ENCODE data around the gene ENTREP1. TPM values are rescaled to one million over a fixed set of nuclear protein-coding genes. Genes with fewer than 3 reads are reported as not detected.
A peak's percentile ranks its signal among the peaks of the same experiment; 100 is the strongest.
"Not testable (repeated sequence)": the region's sequence is repeated elsewhere in the genome, so short reads cannot be mapped to it uniquely, and the experiment has no call there.

ENTREP1 gene
- total and polyA plus RNA-seq, 2 donors (not counting 1 experiment from before 2014, with no cell fraction given) = 0.06 TPM; not detected in 1

DNA sequence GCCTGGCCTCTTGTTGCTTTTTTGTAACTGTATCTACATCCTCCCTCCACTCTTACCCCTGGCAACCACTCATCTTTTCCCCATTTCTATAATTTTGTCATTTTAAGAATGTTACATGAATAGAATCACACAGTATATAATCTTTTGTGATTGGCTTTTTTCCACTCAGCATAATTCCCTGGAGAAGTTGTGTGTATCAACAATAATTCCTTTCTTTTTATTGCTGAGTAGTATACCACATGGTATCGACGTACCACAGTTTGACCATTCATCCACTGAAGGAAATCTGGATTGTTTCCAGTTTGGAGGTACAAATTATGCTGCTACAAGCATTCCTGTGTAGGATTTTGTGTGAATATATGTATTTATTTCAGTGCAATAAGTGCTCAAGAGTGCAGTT, 21.7 kb upstream of the ENTREP1 start:
- H3K4me1 ChIP-seq (ENCODE audit: control insufficient read depth, extremely low read depth, insufficient read depth, low read length) = no peaks in the 10 kb centered on the region
- H3K79me2 ChIP-seq (ENCODE audit: control insufficient read depth, insufficient read depth, low read length) = no peaks in the 10 kb centered on the region
- H4K20me1 ChIP-seq (ENCODE audit: control insufficient read depth, extremely low read depth, insufficient read depth, low read length) = no peaks in the 10 kb centered on the region
- no peak for DNase-seq (ENCODE audit: low read depth in 2 of 2)
- H2AFZ ChIP-seq (ENCODE audit: low read length) = no peak overlapping the region
- TF ChIP-seq EZH2 (IDR thresholded peaks at IDR 0.05; ENCODE audit: low read length, missing control alignments) = no peak
- no peak overlapping the region for H3K9ac ChIP-seq (ENCODE audit: insufficient read depth, low read length)
- no peak overlapping the region for H3K27ac ChIP-seq (ENCODE audit: insufficient read depth, low read length)
- H3K27me3 ChIP-seq (ENCODE audit: control insufficient read depth, insufficient read depth, low read length) = no peaks in the 10 kb centered on the region
- no peak overlapping the region for H3K4me3 ChIP-seq (replicated peaks in 1 of 4; ENCODE audit: control extremely low read depth in 1 of 4, insufficient read depth in 1 of 4, low read depth in 3 of 4, low read length in 4 of 4)
- H3K36me3 ChIP-seq (ENCODE audit: control insufficient read depth, insufficient read depth, low read length) = no peaks in the 10 kb centered on the region
- no peak overlapping the region for H3K4me2 ChIP-seq (ENCODE audit: extremely low read depth, insufficient read depth, low read length)
- no peaks in the 10 kb centered on the region for H3K9me3 ChIP-seq (ENCODE audit: control insufficient read depth, insufficient read depth, low read depth, low read length)

GRCh38 chr9:69306895-69307445, 18.0 kb upstream of the ENTREP1 start:
- not testable (repeated sequence) for H3K27ac ChIP-seq (ENCODE audit: insufficient read depth, low read length); H3K4me3 ChIP-seq (replicated peaks in 1 of 4; ENCODE audit: control extremely low read depth in 1 of 4, insufficient read depth in 1 of 4, low read depth in 3 of 4, low read length in 4 of 4); H3K4me1 ChIP-seq (ENCODE audit: control insufficient read depth, extremely low read depth, insufficient read depth, low read length); H3K27me3 ChIP-seq (ENCODE audit: control insufficient read depth, insufficient read depth, low read length); H2AFZ ChIP-seq (ENCODE audit: low read length); DNase-seq (ENCODE audit: low read depth in 2 of 2); H3K4me2 ChIP-seq (ENCODE audit: extremely low read depth, insufficient read depth, low read length); H3K79me2 ChIP-seq (ENCODE audit: control insufficient read depth, insufficient read depth, low read length); H4K20me1 ChIP-seq (ENCODE audit: control insufficient read depth, extremely low read depth, insufficient read depth, low read length); H3K9ac ChIP-seq (ENCODE audit: insufficient read depth, low read length); H3K9me3 ChIP-seq (ENCODE audit: control insufficient read depth, insufficient read depth, low read depth, low read length); H3K36me3 ChIP-seq (ENCODE audit: control insufficient read depth, insufficient read depth, low read length)

GRCh38 chr9:69307446-69308205, 17.4 kb upstream of the ENTREP1 start:
- no peaks in the 10 kb centered on the region for H3K4me1 ChIP-seq (ENCODE audit: control insufficient read depth, extremely low read depth, insufficient read depth, low read length)
- H3K27ac ChIP-seq (ENCODE audit: insufficient read depth, low read length) = no peak overlapping the region
- H3K4me3 ChIP-seq (replicated peaks in 1 of 4; ENCODE audit: control extremely low read depth in 1 of 4, insufficient read depth in 1 of 4, low read depth in 3 of 4, low read length in 4 of 4) = no peak overlapping the region
- peaks cover 3% of the 10 kb centered on the region for H3K27me3 ChIP-seq (ENCODE audit: control insufficient read depth, insufficient read depth, low read length)
- no peak overlapping the region for H3K4me2 ChIP-seq (ENCODE audit: extremely low read depth, insufficient read depth, low read length)
- no peak overlapping the region for H3K9ac ChIP-seq (ENCODE audit: insufficient read depth, low read length)
- no peaks in the 10 kb centered on the region for H3K9me3 ChIP-seq (ENCODE audit: control insufficient read depth, insufficient read depth, low read depth, low read length)
- H3K79me2 ChIP-seq (ENCODE audit: control insufficient read depth, insufficient read depth, low read length) = no peaks in the 10 kb centered on the region
- DNase-seq (ENCODE audit: low read depth in 2 of 2) = peak in 1 of 2 donors; percentile 98
- no peak overlapping the region for H2AFZ ChIP-seq (ENCODE audit: low read length)
- no peaks in the 10 kb centered on the region for H3K36me3 ChIP-seq (ENCODE audit: control insufficient read depth, insufficient read depth, low read length)
- TF ChIP-seq, protein P1, sequence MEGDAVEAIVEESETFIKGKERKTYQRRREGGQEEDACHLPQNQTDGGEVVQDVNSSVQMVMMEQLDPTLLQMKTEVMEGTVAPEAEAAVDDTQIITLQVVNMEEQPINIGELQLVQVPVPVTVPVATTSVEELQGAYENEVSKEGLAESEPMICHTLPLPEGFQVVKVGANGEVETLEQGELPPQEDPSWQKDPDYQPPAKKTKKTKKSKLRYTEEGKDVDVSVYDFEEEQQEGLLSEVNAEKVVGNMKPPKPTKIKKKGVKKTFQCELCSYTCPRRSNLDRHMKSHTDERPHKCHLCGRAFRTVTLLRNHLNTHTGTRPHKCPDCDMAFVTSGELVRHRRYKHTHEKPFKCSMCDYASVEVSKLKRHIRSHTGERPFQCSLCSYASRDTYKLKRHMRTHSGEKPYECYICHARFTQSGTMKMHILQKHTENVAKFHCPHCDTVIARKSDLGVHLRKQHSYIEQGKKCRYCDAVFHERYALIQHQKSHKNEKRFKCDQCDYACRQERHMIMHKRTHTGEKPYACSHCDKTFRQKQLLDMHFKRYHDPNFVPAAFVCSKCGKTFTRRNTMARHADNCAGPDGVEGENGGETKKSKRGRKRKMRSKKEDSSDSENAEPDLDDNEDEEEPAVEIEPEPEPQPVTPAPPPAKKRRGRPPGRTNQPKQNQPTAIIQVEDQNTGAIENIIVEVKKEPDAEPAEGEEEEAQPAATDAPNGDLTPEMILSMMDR (conservative IDR thresholded peaks at IDR 0.05 in 1 of 2, IDR thresholded peaks at IDR 0.05 in 1 of 2; ENCODE audit: low read depth in 1 of 2, low read length in 2 of 2) = no peak
- TF ChIP-seq EZH2 (IDR thresholded peaks at IDR 0.05; ENCODE audit: low read length, missing control alignments) = no peak
- no peaks in the 10 kb centered on the region for H4K20me1 ChIP-seq (ENCODE audit: control insufficient read depth, extremely low read depth, insufficient read depth, low read length)

Data from fibroblast of lung (primary cell).